GM18868 (cell line): ENCODE data around the gene RPL7L1.

Source experiments
- ATAC-seq: cut with Tn5 transposase; IDR thresholded peaks from one replicate; pipeline ENCODE4 v1.9.1; 2021; ENCODE audit warnings: mild to moderate bottlenecking, moderate library complexity; ENCODE audit not compliant: unreplicated experiment

Gene RPL7L1

DNA sequence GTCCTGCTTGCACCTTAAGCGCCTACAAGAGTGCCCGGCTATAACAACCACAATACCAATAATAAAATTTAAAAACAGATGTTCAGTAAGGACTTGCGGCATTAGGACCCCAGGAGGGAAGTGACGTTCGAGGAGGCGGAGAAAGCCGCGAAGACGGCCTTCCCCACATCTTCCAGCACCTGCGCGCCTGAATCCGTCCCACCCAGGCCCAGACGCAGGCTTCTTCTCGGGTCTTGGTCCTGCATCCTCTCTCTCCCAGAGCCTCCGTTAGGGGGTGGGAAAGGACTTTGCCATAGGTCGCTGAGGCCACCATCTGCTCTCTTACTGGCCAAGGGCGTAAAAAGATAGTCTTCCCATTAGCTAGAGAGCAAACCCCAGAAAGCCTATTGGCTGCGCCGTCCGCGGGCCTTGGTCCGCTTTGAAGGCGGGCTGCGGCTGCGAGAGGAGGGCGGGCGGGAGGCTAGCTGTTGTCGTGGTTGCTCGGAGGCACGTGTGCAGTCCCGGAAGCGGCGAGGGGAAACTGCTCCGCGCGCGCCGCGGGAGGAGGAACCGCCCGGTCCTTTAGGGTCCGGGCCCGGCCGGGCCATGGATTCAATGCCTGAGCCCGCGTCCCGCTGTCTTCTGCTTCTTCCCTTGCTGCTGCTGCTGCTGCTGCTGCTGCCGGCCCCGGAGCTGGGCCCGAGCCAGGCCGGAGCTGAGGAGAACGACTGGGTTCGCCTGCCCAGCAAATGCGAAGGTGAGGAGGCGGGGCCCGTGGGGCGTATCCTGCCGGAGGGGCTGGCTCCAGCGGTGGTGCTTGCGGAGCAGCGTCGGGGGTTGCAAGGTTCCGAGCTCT lies 49.8 kb downstream of the RPL7L1 start, which contains the start of gene CNPY3:
CNPY3 (plus strand) TSS at position 495 of the 835 bp plus-strand sequence; CDS start at position 586, 91 bp downstream.
- ATAC-seq = peak; percentile 70

DNA sequence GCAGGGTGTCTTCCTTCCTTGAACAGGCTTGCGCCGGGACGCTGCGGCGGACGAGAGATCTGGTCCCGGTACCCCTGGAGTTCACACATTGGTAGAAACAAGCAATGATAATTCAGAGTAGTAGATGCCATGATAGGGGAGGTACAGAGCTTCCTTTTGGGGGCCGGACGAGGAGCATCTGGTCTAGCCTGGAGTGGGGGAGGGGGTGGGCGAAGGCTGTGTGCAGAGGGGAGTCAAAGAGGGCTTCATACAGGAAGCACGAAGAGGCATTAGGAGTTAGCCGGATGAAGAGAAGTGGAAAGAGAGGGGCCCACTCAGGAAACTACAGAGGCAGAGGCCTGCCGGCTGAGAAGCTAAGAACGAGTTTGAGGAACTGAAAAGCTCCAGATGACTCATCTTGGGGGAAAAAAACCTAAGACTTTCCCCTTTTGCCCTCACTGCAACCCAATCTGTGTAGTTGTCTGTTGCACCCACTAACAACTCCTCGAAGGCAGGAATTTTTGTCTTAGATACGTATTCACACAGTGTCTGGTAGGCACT lies 50.5 kb downstream of the RPL7L1 start:
- ATAC-seq = peak; percentile 57

DNA sequence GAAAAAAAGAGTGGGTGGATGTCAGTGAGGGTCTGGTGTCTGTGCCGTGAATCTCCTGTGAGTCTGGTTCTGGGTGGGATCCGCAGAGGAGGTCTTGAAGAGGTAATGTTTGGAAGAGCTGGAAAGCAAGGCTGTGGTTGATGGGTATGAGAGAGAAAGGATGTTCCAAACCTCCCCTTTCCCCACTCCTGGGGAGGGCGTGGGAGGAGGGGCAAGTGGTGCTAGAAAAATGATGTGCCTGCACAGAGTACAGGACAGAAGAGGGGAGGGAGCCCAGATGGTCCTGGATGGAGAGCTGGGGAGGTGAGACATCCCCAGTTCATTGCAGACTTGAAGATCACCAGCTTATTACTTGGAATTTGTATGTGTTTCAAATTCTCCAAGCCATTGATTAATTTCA lies 53.0 kb downstream of the RPL7L1 start:
- no peak for ATAC-seq

DNA sequence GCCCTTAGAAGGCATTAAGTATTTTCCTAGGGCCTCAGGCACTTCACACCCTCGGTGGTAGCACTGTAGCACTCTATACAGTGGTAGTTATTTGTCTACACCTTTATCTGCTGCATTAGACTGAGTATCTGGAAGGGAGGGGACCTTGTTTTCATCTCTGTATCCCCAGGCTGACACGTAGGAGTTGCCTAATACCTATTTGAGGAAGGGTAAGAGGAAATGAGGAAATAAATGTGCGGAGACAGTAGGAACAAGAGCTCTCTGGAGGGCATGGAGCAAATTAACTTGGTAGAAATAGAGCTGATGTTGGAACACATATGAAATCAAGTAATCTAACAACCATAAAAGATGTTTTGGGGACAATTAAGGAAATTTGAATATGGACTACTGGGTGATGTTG lies 53.8 kb downstream of the RPL7L1 start:
- ATAC-seq = no peak

DNA sequence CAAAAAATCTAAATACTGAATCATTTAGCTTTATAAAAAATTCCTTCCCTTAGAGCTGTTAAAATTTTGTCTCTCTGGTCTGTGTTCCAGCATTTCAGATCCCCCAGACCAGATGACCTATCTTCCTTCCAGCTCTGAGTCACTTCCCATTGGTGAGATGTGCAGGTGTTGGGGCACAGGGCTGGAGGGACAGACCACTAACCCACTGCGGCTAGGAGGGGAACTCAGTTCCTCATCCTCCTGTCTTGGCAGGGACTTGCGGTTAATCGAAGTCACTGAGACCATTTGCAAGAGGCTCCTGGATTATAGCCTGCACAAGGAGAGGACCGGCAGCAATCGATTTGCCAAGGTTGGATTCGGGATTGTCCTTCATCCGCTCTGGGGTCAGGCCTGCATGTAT lies 55.9 kb downstream of the RPL7L1 start:
- ATAC-seq = no peak

DNA sequence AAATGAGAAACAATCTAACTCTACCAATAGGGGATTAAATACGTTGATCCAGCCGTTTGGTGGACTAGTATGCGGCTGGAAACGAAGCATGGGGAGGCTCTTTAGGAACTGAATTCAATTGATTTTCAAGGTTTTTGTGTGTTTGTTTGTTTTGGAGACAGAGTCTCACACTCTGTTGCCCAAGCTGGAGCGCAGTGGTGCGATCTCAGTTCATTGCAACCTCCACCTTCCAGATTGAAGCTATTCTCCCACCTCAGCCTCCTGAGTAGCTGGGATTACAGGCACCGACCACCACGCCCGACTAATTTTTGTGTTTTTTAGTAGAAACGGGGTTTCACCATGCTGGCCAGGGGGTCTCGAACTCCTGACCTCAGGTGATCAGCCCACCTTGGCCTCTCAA lies 57.0 kb downstream of the RPL7L1 start:
- ATAC-seq = no peak

DNA sequence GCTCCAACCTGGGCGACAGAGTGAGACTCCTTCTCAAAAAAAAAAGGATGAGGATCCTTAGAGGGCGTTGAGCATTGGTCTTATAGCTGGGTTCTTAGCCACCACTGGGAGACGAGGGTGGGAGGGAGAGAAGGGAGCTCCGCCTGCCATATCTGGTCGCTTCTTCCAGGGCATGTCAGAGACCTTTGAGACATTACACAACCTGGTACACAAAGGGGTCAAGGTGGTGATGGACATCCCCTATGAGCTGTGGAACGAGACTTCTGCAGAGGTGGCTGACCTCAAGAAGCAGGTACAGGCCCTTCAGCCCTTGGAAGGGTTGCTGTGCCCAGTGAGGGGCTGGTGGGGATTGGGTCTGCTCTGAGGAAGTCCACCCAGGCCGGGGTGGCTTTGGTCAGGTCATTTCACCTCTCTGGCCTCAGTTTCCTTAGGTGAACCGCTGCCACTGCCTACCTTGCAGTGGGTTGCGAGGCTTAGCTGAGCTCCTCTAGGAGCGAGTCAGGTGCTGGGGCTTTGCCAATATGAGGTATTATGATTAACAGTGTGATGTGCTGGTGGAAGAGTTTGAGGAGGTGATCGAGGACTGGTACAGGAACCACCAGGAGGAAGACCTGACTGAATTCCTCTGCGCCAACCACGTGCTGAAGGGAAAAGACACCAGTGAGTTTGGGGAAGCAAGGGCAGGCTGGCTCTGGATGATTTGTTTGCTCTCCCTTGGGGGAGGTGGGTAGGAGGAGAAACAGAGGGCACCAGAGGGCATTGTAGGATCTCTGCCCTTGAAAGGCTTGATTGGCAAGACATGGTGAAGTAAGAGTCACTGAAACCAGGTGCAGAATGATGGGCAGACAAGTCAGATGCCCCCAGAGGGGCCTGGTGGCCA lies 58.4 kb downstream of the RPL7L1 start:
- no peak for ATAC-seq

DNA sequence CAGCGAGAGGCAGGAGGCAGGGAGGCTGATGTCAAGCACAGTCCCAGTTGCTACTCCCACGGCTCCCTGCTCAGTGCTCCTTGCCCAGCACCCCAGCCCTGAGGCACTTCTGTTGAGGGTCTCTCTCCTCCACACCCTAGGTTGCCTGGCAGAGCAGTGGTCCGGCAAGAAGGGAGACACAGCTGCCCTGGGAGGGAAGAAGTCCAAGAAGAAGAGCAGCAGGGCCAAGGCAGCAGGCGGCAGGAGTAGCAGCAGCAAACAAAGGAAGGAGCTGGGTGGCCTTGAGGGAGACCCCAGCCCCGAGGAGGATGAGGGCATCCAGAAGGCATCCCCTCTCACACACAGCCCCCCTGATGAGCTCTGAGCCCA lies 59.0 kb downstream of the RPL7L1 start:
- ATAC-seq = no peak

DNA sequence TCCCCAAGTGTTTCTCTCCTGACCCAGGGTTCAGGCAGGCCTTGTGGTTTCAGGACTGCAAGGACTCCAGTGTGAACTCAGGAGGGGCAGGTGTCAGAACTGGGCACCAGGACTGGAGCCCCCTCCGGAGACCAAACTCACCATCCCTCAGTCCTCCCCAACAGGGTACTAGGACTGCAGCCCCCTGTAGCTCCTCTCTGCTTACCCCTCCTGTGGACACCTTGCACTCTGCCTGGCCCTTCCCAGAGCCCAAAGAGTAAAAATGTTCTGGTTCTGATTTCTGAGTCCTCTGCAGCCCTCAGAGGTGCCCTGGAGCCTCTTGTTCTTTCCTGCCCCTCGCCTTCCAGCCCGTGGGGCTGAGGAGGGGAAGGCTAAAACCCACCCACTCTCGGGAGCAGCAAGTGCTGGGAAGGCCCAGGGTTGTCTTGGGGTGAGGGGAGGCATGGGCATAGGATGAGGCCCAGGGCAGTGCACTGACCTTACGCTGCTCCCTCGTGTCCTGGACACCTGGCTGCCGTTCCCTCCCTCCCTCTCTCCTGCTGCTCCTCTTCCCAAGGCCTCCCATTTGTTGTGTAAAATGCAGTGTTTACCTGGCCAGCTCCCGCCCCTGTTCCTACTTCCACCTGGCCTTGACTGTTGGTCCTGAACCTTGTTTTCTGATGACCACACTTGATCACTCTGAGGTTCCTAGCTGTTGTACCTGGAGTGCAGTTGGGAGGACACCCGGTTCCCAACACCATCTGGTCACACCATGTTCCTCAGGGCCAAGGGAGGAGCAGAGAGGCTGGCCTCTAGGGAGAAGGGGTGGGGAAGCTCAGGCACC lies 59.8 kb downstream of the RPL7L1 start:
- no peak for ATAC-seq
